ENCODE measurements around the gene DLG5.
"Not testable (repeated sequence)": the region's sequence is repeated elsewhere in the genome, so short reads cannot be mapped to it uniquely, and the experiment has no call there.

The DLG5 gene

GRCh38 chr10:77798940-77799339 is 127.6 kb downstream of the DLG5 start:
- DNase-seq: no peak

- no peak for DNase-seq
Measured at GRCh38 chr10:77796311-77796915, 130.1 kb downstream of the DLG5 start.

- no peak for DNase-seq
Measured at GRCh38 chr10:77795426-77796055, 131.0 kb downstream of the DLG5 start.

- DNase-seq: no peak
Measured at GRCh38 chr10:77794256-77795142, 132.1 kb downstream of the DLG5 start.

GRCh38 chr10:77793831-77794230 is 132.7 kb downstream of the DLG5 start:
- no peak for DNase-seq

- DNase-seq: no peak
Measured at GRCh38 chr10:77792155-77792554, 134.4 kb downstream of the DLG5 start.

- peak in 1 of 56 donors; percentile 8 for DNase-seq
Measured at GRCh38 chr10:77791506-77791905, 135.0 kb downstream of the DLG5 start.

- no peak for DNase-seq
Measured at GRCh38 chr10:77789861-77790260, 136.7 kb downstream of the DLG5 start.

- DNase-seq: no peak
Measured at GRCh38 chr10:77789016-77789415, 137.5 kb downstream of the DLG5 start.

- DNase-seq: no peak
Measured at GRCh38 chr10:77788496-77789010, 138.0 kb downstream of the DLG5 start.

GRCh38 chr10:77787440-77787839 is 139.1 kb downstream of the DLG5 start:
- no peak for DNase-seq

GRCh38 chr10:77784856-77785255 is 141.7 kb downstream of the DLG5 start:
- DNase-seq: no peak

- DNase-seq: no peak
Measured at GRCh38 chr10:77782328-77783061, 144.1 kb downstream of the DLG5 start.

GRCh38 chr10:77781451-77782327 is 144.9 kb downstream of the DLG5 start:
- no peak for DNase-seq

- DNase-seq: no peak
Measured at GRCh38 chr10:77780180-77780579, 146.4 kb downstream of the DLG5 start.

- no peak for DNase-seq
Measured at GRCh38 chr10:77776487-77776886, 150.1 kb downstream of the DLG5 start.

- no peak for DNase-seq
Measured at GRCh38 chr10:77774940-77775391, 151.6 kb downstream of the DLG5 start.

GRCh38 chr10:77773631-77774426 is 152.7 kb downstream of the DLG5 start:
- no peak for DNase-seq

- DNase-seq: not testable (repeated sequence)
Measured at GRCh38 chr10:77772852-77773600, 153.5 kb downstream of the DLG5 start.

Measured in amygdala (tissue), 56 donors.